ENCODE data around the gene TEFM. TPM values are rescaled to one million over a fixed set of nuclear protein-coding genes. Genes with fewer than 3 reads are reported as not detected.

The TEFM gene
- total and polyA plus RNA-seq, 2 experiments from 2014 or later: 8.1 to 24.7 TPM

GRCh38 chr17:30854146-30854545, 51.9 kb downstream of the TEFM start:
- no peaks in the 10 kb centered on the region for H3K9me2 ChIP-seq (ENCODE audit: insufficient read depth)
- H3F3A ChIP-seq (ENCODE audit: insufficient read depth): no peaks in the 10 kb centered on the region
- no peak overlapping the region for H3K27ac ChIP-seq
- WGBS, 2 experiments (ENCODE audit: low coverage in 1 of 2, low lambda C conversion rate in 2 of 2, missing lambda C conversion rate in 2 of 2): 96% methylated on average over 3 of the region's 3 CpGs
- H3K9me3 ChIP-seq (ENCODE audit: low read depth): no peaks in the 10 kb centered on the region
- H3K27me3 ChIP-seq (replicated peaks; ENCODE audit: insufficient read depth): no peaks in the 10 kb centered on the region
- DNase-seq: no peak
- H3K79me2 ChIP-seq (ENCODE audit: insufficient read depth): no peaks in the 10 kb centered on the region
- in situ Hi-C loops (cut with MboI): no loop called here
- H3K4me2 ChIP-seq (ENCODE audit: unreplicated experiment): no peak overlapping the region
- H3K9ac ChIP-seq: no peak overlapping the region
- no peak overlapping the region for H3K4me3 ChIP-seq
- TF ChIP-seq EZH2phosphoT487 (IDR thresholded peaks at IDR 0.05; ENCODE audit: insufficient read depth, low read depth) (no peak), EZH2 (IDR thresholded peaks at IDR 0.05; ENCODE audit: insufficient read depth, poor library complexity, severe bottlenecking) (no peak)
- H3K36me3 ChIP-seq (ENCODE audit: low read depth): no peaks in the 10 kb centered on the region
- no peak overlapping the region for H2AFZ ChIP-seq
- H3K4me1 ChIP-seq (ENCODE audit: insufficient read depth): no peaks in the 10 kb centered on the region
- H4K20me1 ChIP-seq (ENCODE audit: insufficient read depth): no peaks in the 10 kb centered on the region

Small RNA genes within 50 kb of the gene (small RNA-seq; reads per million reads assigned to genes)
- gene RNU6-298P (ENCODE audit: low read depth, low replicate concordance): not detected

Other genes starting within 250 kb of the TEFM start
- 14.4 and 18.6 TPM in 2 replicates for gene CRLF3, start 81.5 kb downstream of the TEFM start, total RNA-seq (2014; rRNA removed; shearing (Covaris generic))
- gene CRLF3, start 81.5 kb downstream of the TEFM start, polyA plus RNA-seq (2016; fragmentation: Nextera tagmentation; extraction: Ambion mirVana): 13.2 and 13.6 TPM in 2 replicates
- gene ATAD5, start 74.3 kb downstream of the TEFM start, total RNA-seq (2014; rRNA removed; shearing (Covaris generic)): 0.89 and 1.1 TPM in 2 replicates
- 1.4 and 1.8 TPM in 2 replicates for gene ATAD5, start 74.3 kb downstream of the TEFM start, polyA plus RNA-seq (2016; fragmentation: Nextera tagmentation; extraction: Ambion mirVana)
- gene ADAP2, start 15.7 kb upstream of the TEFM start, total RNA-seq (2014; rRNA removed; shearing (Covaris generic)): not detected in 2 replicates
- gene ADAP2, start 15.7 kb upstream of the TEFM start, polyA plus RNA-seq (2016; fragmentation: Nextera tagmentation; extraction: Ambion mirVana): 0.34 TPM in 1 of 2 replicates, not detected in the other
- 16.7 and 21.2 TPM in 2 replicates for gene RNF135, start 64.8 kb upstream of the TEFM start, total RNA-seq (2014; rRNA removed; shearing (Covaris generic))
- gene RNF135, start 64.8 kb upstream of the TEFM start, polyA plus RNA-seq (2016; fragmentation: Nextera tagmentation; extraction: Ambion mirVana): 20.0 and 20.5 TPM in 2 replicates
- gene NF1, start 188.7 kb upstream of the TEFM start, total RNA-seq (2014; rRNA removed; shearing (Covaris generic)): 24.4 and 46.0 TPM in 2 replicates
- 4.1 and 6.1 TPM in 2 replicates for gene NF1, start 188.7 kb upstream of the TEFM start, polyA plus RNA-seq (2016; fragmentation: Nextera tagmentation; extraction: Ambion mirVana)

Measured in GM23248 (cell line).